MM.1S (cell line): ENCODE measurements around the gene CDA.

Experiments used
- DNase-seq: peaks from one replicate; pipeline ENCODE4 v3.0.0-alpha.2; 2015
- H2AFZ ChIP-seq: fragments of 300-600 bp; sonication (generic); 2 replicates; pipeline ENCODE4 v1.6.0; 2016; ENCODE audit warnings: antibody characterized with exemption, low read length
- H3F3A ChIP-seq: fragments of 300-600 bp; sonication (generic); 2 replicates; pipeline ENCODE4 v1.6.1; 2016; ENCODE audit warnings: mild to moderate bottlenecking, antibody characterized with exemption, low read length, moderate library complexity, mixed read lengths; ENCODE audit not compliant: insufficient read depth
- H3K27ac ChIP-seq: fragments of 300-600 bp; sonication (generic); 2 replicates; pipeline ENCODE4 v1.5.1; 2016; ENCODE audit warnings: mild to moderate bottlenecking, low read length
- H3K27me3 ChIP-seq: fragments of 300-600 bp; sonication (generic); replicated peaks from 2 replicates; pipeline ENCODE4 v1.6.0; 2016; ENCODE audit warnings: low read length; ENCODE audit not compliant: insufficient read depth
- H3K36me3 ChIP-seq: fragments of 300-600 bp; sonication (generic); replicated peaks from 2 replicates; pipeline ENCODE4 v1.6.1; 2016; ENCODE audit warnings: mild to moderate bottlenecking, low read length, mixed read lengths; ENCODE audit not compliant: insufficient read depth
- H3K4me1 ChIP-seq: fragments of 300-600 bp; sonication (generic); 2 replicates; pipeline ENCODE4 v1.6.1; 2016; ENCODE audit warnings: low read length, mixed read lengths
- H3K4me2 ChIP-seq: fragments of 300-600 bp; sonication (generic); 2 replicates; pipeline ENCODE4 v1.6.0; 2016; ENCODE audit warnings: low read depth, low read length
- H3K4me3 ChIP-seq: fragments of 300-600 bp; sonication (generic); 2 replicates; pipeline ENCODE4 v1.5.1; 2016; ENCODE audit warnings: low read length, mixed read lengths
- H3K79me2 ChIP-seq: fragments of 300-600 bp; sonication (generic); 2 replicates; pipeline ENCODE4 v1.6.1; 2016; ENCODE audit warnings: mixed run types, low read length, mixed read lengths
- H3K9ac ChIP-seq: fragments of 300-600 bp; sonication (generic); 2 replicates; pipeline ENCODE4 v1.6.1; 2016; ENCODE audit warnings: low read length, mixed read lengths
- H3K9me2 ChIP-seq: fragments of 300-600 bp; sonication (generic); replicated peaks from 2 replicates; pipeline ENCODE4 v1.6.1; 2016; ENCODE audit warnings: mild to moderate bottlenecking, low read length, mixed read lengths; ENCODE audit not compliant: insufficient read depth
- H3K9me3 ChIP-seq: fragments of 300-600 bp; sonication (generic); replicated peaks from 2 replicates; pipeline ENCODE4 v1.6.1; 2016; ENCODE audit warnings: mild to moderate bottlenecking, low read length, mixed read lengths; ENCODE audit not compliant: insufficient read depth
- H4K20me1 ChIP-seq: fragments of 300-600 bp; sonication (generic); 2 replicates; pipeline ENCODE4 v1.6.1; 2016; ENCODE audit warnings: mild to moderate bottlenecking, low read length, moderate library complexity, mixed read lengths; ENCODE audit not compliant: insufficient read depth
- EZH2 ChIP-seq: fragments of 300-600 bp; sonication (generic); optimal IDR thresholded peaks from 2 replicates; pipeline ENCODE3; 2017; ENCODE audit warnings: low read depth, mild to moderate bottlenecking, antibody characterized with exemption, low read length, mixed read lengths
- EZH2phosphoT487 ChIP-seq: fragments of 300-600 bp; sonication (generic); IDR thresholded peaks from 2 replicates; pipeline ENCODE4 v1.6.1; 2018; ENCODE audit warnings: antibody characterized with exemption, low read length
- TF ChIP-seq, protein P1 (sequence below): fragments of 300-600 bp; sonication (generic); IDR thresholded peaks from 2 replicates; pipeline ENCODE4 v1.5.1; 2016; ENCODE audit warnings: antibody characterized with exemption, low read length, mixed read lengths

Gene CDA

DNA sequence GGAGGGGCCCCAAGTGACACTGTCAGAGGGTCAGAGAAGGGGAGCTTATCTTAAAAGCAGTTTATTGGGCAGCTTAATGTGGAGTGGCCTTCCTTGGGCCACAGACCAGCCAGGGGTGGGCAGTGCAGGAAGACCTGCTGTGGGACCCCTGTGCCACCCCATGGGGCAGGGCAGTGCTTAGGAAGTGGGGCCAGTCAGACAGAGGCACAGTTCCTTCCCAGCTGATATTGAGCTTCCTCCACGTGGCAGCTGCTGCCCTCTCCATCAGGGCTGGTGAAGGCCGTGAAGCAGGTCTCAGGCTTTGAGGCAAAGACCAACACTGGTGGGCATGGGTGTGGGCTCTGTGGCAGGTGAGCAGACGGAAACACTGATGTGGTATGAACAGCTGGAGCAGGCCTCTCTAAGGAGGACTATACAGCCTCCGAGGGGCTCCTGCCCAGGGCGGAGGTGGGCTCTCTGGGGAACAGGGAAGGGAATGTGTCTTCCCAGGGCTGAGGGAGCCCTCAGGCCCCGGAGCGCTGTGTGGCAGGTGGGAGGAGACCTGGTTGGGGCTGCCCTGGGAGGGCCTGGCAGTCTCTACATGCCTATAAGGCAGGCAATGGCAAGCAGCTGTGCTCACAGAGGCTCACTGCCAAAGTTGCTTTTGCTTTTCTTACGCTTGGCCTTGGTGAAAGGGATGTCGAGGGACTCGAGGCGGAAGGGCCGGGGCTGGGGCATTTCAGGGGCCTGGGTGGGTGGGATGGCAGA lies 75.2 kb downstream of the CDA start:
- peaks cover 10% of the 10 kb centered on the region; the same call in 1 of the 2 replicates for H3K27me3 ChIP-seq
- no peak overlapping the region for H3K27ac ChIP-seq
- no peaks in the 10 kb centered on the region for H3K9me3 ChIP-seq
- no peaks in the 10 kb centered on the region for H3K9me2 ChIP-seq
- no peak overlapping the region for H3K9ac ChIP-seq
- H3F3A ChIP-seq: no peaks in the 10 kb centered on the region; the same call in 1 of the 2 replicates
- TF ChIP-seq, protein P1, sequence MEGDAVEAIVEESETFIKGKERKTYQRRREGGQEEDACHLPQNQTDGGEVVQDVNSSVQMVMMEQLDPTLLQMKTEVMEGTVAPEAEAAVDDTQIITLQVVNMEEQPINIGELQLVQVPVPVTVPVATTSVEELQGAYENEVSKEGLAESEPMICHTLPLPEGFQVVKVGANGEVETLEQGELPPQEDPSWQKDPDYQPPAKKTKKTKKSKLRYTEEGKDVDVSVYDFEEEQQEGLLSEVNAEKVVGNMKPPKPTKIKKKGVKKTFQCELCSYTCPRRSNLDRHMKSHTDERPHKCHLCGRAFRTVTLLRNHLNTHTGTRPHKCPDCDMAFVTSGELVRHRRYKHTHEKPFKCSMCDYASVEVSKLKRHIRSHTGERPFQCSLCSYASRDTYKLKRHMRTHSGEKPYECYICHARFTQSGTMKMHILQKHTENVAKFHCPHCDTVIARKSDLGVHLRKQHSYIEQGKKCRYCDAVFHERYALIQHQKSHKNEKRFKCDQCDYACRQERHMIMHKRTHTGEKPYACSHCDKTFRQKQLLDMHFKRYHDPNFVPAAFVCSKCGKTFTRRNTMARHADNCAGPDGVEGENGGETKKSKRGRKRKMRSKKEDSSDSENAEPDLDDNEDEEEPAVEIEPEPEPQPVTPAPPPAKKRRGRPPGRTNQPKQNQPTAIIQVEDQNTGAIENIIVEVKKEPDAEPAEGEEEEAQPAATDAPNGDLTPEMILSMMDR: no peak
- TF ChIP-seq EZH2: no peak
- TF ChIP-seq EZH2phosphoT487: no peak
- no peak overlapping the region for H2AFZ ChIP-seq
- DNase-seq: no peak
- peaks cover 21% of the 10 kb centered on the region for H3K79me2 ChIP-seq
- peaks cover 18% of the 10 kb centered on the region for H3K4me1 ChIP-seq
- no peaks in the 10 kb centered on the region for H3K36me3 ChIP-seq
- H3K4me3 ChIP-seq: no peak overlapping the region
- H3K4me2 ChIP-seq: no peak overlapping the region
- H4K20me1 ChIP-seq: no peaks in the 10 kb centered on the region

DNA sequence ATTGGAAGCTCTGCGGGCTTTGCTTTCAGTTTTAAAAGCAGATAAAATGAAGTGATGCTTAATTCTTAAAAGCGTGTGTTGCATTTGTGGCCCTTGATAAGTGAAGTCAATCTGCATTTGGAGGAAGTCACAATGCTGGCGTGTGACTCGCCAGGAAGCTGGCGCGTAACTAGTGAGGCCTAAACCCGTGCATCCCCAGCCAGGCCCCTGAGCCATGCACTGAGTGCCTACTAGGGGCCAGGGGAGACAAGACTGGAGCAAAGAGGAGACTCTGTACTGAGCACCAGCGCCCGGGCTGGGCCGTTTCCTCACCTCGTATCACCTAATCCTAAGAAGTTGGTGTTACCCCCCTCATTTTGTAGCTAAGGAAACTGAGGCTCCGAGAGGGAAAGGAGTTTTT lies 76.8 kb downstream of the CDA start:
- no peaks in the 10 kb centered on the region for H3K9me2 ChIP-seq
- peaks cover 17% of the 10 kb centered on the region for H3K27me3 ChIP-seq
- peaks cover 5% of the 10 kb centered on the region for H3K79me2 ChIP-seq
- H3F3A ChIP-seq: no peaks in the 10 kb centered on the region
- no peak overlapping the region for H3K27ac ChIP-seq
- H3K9ac ChIP-seq: no peak overlapping the region
- no peak for TF ChIP-seq EZH2phosphoT487
- TF ChIP-seq, protein P1: no peak
- no peak for TF ChIP-seq EZH2
- H3K9me3 ChIP-seq: no peaks in the 10 kb centered on the region
- no peaks in the 10 kb centered on the region for H3K36me3 ChIP-seq
- no peak for DNase-seq
- no peak overlapping the region for H3K4me2 ChIP-seq
- H3K4me1 ChIP-seq: peaks cover 6% of the 10 kb centered on the region; the same call in 1 of the 2 replicates
- H2AFZ ChIP-seq: no peak overlapping the region
- no peak overlapping the region for H3K4me3 ChIP-seq
- no peaks in the 10 kb centered on the region for H4K20me1 ChIP-seq

DNA sequence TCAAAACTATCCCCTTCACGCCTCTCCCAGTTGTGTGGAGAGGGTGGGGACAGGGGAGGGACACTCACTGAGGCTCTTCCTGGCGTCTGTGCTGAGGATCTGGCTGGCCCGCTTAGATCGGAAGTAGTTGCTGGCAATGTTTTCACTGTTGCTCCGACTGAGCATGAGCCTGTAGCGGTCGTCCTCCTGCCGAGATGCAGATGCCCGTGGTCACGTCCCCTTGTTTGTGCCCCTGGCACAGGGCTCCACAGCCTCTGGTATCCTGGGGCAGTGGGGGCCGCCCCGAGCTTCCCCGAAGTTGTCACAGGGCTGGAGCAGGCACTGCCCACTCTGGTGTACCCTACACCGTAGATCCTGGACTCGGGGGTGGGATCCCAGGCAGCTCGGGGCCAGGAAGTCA lies 77.2 kb downstream of the CDA start:
- no peak overlapping the region for H3K4me2 ChIP-seq
- H3K9me3 ChIP-seq: no peaks in the 10 kb centered on the region
- DNase-seq: no peak
- no peaks in the 10 kb centered on the region for H3F3A ChIP-seq
- peaks cover 6% of the 10 kb centered on the region; the same call in 1 of the 2 replicates for H3K4me1 ChIP-seq
- H3K9ac ChIP-seq: no peak overlapping the region
- H3K4me3 ChIP-seq: no peak overlapping the region
- H3K27ac ChIP-seq: no peak overlapping the region
- H3K79me2 ChIP-seq: peaks cover 1% of the 10 kb centered on the region
- H3K36me3 ChIP-seq: no peaks in the 10 kb centered on the region
- no peak overlapping the region for H2AFZ ChIP-seq
- no peak for TF ChIP-seq EZH2phosphoT487
- TF ChIP-seq, protein P1: no peak
- no peak for TF ChIP-seq EZH2
- H3K27me3 ChIP-seq: peaks cover 21% of the 10 kb centered on the region
- H4K20me1 ChIP-seq: no peaks in the 10 kb centered on the region
- H3K9me2 ChIP-seq: no peaks in the 10 kb centered on the region
